ENCODE data around the gene ARHGAP35. TPM values are rescaled to one million over a fixed set of nuclear protein-coding genes. Genes with fewer than 3 reads are reported as not detected.
"Not testable (repeated sequence)": the region's sequence is repeated elsewhere in the genome, so short reads cannot be mapped to it uniquely, and the experiment has no call there.

The ARHGAP35 gene
- total RNA-seq, 4 donors from 2014 or later, result 30.1 to 45.2 (median 37.2) TPM

DNA sequence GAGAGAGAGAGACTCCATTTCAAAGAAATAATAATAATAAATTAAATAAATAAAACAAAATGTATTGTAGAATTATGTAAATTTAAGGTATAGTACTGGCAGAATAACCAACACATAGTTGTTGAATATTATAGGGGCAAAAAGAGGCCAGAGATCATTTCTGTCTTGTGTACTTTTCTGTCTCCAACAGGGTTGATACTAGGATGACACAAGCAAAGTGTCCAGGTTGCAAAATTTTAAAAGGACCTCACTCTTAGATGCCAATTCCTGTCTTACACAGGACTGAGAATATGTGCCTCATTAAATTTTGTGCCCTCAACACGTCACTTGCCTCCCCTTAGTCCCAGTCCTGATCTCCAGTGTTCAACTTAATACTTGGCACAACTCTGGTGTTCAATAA is 8.0 kb upstream of the ARHGAP35 start:
- TF ChIP-seq, protein P1, sequence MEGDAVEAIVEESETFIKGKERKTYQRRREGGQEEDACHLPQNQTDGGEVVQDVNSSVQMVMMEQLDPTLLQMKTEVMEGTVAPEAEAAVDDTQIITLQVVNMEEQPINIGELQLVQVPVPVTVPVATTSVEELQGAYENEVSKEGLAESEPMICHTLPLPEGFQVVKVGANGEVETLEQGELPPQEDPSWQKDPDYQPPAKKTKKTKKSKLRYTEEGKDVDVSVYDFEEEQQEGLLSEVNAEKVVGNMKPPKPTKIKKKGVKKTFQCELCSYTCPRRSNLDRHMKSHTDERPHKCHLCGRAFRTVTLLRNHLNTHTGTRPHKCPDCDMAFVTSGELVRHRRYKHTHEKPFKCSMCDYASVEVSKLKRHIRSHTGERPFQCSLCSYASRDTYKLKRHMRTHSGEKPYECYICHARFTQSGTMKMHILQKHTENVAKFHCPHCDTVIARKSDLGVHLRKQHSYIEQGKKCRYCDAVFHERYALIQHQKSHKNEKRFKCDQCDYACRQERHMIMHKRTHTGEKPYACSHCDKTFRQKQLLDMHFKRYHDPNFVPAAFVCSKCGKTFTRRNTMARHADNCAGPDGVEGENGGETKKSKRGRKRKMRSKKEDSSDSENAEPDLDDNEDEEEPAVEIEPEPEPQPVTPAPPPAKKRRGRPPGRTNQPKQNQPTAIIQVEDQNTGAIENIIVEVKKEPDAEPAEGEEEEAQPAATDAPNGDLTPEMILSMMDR (IDR thresholded peaks at IDR 0.05), result no peak
- no peak for ATAC-seq (ENCODE audit: low FRiP score)
- DNase-seq (ENCODE audit: low spot score), result no peak

DNA sequence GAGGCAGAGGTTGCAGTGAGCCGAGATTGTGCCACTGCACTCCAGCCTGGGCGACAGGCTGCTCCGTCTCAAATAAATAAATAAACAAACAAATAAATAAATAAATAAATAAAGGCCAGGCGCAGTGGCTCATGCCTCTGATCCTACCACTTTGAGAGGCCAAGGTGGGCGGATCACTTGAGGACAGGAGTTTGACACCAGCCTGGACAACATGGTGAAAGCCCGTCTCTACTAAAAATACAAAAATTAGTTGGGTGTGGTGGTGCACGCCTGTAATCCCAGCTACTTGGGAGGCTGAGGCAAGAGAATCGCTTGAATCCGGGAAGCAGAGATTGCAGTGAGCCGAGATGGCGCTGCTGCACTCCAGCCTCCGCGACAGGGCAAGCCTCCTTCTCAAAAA is 6.1 kb upstream of the ARHGAP35 start:
- DNase-seq (ENCODE audit: low spot score); ATAC-seq (ENCODE audit: low FRiP score): not testable (repeated sequence)

DNA sequence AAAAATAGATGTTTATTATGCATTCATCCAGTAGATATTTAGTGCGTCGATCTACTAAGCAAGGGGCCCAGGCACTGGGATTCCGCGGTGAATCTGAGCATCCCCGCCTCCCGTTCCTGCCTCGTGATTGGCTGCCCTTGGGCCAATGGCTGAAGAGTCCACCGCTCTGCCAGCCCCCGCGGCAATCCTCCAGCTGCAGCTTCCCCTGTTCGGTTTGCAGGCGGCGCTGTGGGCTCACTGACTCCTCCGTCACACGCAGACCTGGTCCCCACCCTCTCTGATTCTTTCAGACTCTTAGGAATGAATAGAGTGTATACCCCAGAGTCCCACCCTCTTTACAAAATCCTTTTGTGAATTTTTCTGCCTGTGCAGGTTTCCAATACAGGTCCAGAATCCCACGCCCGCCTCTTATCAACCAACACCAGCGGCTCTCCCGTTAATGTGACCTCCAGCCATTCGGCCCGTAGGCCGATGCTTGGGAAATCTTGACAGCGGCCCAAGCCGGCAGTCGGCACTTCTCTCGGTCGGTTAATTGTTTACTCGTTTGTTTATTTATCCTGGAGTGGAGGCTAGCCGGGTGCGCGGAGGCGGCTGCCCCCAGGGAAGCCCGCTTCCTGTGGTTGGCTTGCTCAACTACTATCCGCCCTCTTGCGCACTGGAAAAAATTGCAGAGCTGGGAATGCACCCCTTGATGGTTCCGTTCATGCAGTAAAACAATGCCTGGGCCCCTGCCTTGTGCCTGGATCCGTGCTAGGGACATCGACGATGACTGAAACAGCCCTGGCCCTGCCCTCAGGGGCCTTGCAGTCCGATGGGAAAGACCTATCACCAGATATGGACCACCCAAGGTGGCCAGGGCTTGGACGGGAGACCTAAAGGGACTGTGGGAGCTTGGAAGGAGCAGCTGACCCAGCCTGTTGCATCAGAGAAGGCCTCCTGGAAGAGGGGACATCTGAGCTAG is 4.5 kb upstream of the ARHGAP35 start:
- TF ChIP-seq, protein P1 (IDR thresholded peaks at IDR 0.05), result no peak
- ATAC-seq (ENCODE audit: low FRiP score) (peak; percentile 79), DNase-seq (ENCODE audit: low spot score) (peak; percentile 85)

DNA sequence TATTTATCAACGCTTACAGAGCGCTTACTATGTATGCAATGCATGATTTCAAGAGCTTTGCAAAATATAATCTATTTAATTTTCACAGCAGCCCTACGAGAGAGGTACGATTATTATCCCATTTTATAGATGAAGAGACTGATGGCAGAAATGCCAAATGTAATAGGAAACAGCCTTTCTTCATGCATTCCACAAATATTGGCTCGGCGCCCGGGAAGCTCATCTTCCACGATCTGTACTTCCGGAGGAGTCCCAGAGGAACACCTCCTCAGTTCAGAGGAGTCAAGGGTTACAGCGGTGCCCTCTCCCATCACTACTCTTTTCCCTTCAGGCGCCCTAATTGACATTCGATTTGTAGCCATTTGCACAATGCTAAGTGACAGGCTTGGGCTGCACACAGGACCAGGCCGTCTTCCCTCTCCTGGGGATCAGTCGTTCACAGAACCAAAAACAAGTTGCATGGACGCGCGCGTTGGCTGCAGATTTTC is 1.1 kb upstream of the ARHGAP35 start:
- DNase-seq (ENCODE audit: low spot score) (peak; percentile 69), ATAC-seq (ENCODE audit: low FRiP score) (no peak)
- TF ChIP-seq, protein P1 (IDR thresholded peaks at IDR 0.05), result no peak

DNA sequence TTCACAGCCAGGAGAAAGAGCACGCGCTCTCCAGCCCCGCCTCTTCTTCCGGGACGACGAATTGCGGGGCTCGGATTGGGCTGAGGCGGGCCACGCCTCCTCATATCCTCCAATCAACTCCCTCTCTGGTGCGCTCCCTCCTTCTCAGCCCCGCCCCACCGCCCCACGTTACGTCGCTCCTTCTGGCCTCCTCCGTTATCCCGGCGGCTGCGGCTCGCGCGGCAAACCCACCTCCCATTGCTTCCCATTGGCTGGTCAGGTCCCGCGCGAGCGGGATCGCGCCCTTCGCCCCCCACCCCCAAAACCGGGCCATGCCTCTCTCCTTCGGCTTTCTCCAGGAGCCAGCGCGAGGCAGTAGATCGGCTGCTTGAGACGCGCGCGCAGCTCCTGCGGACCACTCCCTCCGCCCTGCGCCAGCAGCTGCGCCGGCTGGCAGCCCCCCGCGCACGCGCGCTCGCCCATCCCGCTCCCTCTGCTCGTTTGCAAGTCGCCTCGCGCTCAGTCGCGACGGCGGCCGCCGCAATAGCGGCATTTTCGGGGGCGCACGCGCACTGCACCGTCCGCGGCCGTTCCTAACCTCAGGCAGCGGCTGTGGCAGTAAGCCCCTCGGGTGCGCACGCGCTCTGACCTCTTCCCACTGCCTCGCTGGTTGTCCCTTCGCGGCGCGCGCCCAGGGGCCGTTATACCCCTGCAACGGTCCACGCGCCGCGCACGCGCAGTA is 512 bp upstream of the ARHGAP35 start:
- TF ChIP-seq, protein P1 (IDR thresholded peaks at IDR 0.05), result no peak
- DNase-seq (ENCODE audit: low spot score), result peak; percentile 87
- ATAC-seq (ENCODE audit: low FRiP score), result peak; percentile 92

DNA sequence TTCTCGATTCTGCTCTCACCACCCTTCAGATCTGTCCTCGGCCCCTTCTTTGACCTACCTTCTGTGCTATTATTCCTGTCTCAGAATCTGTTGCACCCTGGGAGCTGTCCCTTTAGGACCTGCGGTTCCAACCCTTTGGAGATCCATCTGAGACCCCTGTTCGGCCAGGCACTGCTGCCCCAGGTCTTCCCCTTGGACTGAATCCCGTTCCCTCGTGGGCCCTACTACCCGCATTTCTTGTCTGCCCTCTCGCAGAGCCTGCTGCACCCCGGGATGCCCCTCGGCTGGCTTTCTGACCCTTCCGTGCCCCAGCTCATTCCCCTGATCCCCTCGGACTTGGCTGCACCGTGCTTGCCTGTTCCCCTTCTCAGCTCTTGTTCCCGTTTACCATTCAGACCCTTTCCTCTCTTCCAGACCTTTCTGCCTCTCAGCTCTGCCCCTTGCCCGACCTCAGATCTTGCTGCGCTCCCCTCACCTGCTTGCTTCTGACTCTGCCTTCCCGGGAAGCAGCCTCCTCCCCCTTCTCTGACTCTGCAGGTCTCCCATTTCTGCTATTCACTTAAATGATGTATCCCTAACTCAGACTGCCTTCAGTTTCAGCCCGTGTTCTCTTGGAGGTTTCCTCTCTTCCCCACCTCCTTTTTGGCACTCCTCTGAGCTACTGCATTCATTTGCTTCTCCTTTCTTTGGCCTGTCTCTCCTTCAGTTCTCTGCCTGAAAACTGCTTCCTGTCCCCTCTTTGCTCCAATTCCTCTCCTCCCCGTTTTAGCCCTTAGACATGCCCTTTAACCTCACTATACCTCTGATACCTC is 1.1 kb downstream of the ARHGAP35 start:
- TF ChIP-seq, protein P1 (IDR thresholded peaks at IDR 0.05), result no peak
- no peak for ATAC-seq (ENCODE audit: low FRiP score)
- no peak for DNase-seq (ENCODE audit: low spot score)

DNA sequence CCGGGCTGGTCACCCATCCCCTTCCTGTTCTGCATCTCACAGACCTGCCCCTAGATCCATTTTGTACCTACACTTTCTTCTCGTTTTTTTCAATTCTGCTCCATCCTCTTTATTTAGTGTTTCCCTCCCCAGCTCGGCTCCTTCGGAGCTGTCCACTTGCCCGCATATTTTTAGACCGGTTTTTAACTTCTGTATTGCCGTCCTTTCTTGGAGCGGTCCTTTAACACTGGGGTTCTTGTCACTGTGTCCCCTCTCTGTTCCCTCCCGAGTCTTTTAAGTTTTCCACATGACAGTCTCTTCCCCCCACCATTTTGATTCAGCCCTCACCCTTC is 1.7 kb downstream of the ARHGAP35 start:
- DNase-seq (ENCODE audit: low spot score) (no peak), ATAC-seq (ENCODE audit: low FRiP score) (no peak)
- TF ChIP-seq, protein P1 (IDR thresholded peaks at IDR 0.05), result no peak

All from omental fat pad (tissue), 4 donors.